Measurements from ENCODE around the gene SERINC2. TPM values are rescaled to one million over a fixed set of nuclear protein-coding genes. Genes with fewer than 3 reads are reported as not detected.

SERINC2 gene
- total and polyA plus RNA-seq, 2 of the 8 experiments (the other 6 are each of a cell fraction or from before 2014, with no cell fraction given): 31.4 to 60.0 TPM

- no peak for TF ChIP-seq CHD7 (IDR thresholded peaks at IDR 0.05; ENCODE audit: insufficient replicate concordance, low read length)
- TF ChIP-seq ATF2 (IDR thresholded peaks at IDR 0.05; ENCODE audit: low read length): no peak
- TF ChIP-seq NRF1 (IDR thresholded peaks at IDR 0.05; ENCODE audit: low read depth, low read length): no peak
- no peak for TF ChIP-seq ASH2L (IDR thresholded peaks at IDR 0.05; ENCODE audit: low read length)
- no peak for TF ChIP-seq BRCA1 (IDR thresholded peaks at IDR 0.05; ENCODE audit: low read depth, low read length)
- TF ChIP-seq CTBP2 (IDR thresholded peaks at IDR 0.05; ENCODE audit: borderline replicate concordance, insufficient read depth, insufficient read length, low read length): no peak
- no peak for TF ChIP-seq CEBPB (IDR thresholded peaks at IDR 0.05; ENCODE audit: low read depth, low read length)
- no peak for TF ChIP-seq TEAD4 (IDR thresholded peaks at IDR 0.05; ENCODE audit: low read depth, low read length)
- no peak for TF ChIP-seq SP4 (IDR thresholded peaks at IDR 0.05; ENCODE audit: low read length)
These were observed 29.0 kb upstream of the SERINC2 start (continued) for GRCh38 chr1:31383967-31384366.
